Lower leg skin (tissue), 3 donors: ENCODE measurements around the gene COL18A1.

Experiments
- POLR2A ChIP-seq, 2 donors: fragments of 450-650 bp; IDR thresholded peaks; one replicate each; pipeline ENCODE4 v1.6.1; 2016 to 2017; ENCODE audit warnings: antibody characterized with exemption in 2 of 2, mild to moderate bottlenecking in 1 of 2, moderate library complexity in 1 of 2
- TF ChIP-seq, protein P1 (sequence below), 3 donors: fragments of 450-650 bp; IDR thresholded peaks; one replicate each; pipeline ENCODE4 v1.5.1; 2016; ENCODE audit warnings: antibody characterized with exemption in 3 of 3, mild to moderate bottlenecking in 3 of 3, moderate library complexity in 2 of 3

DNA sequence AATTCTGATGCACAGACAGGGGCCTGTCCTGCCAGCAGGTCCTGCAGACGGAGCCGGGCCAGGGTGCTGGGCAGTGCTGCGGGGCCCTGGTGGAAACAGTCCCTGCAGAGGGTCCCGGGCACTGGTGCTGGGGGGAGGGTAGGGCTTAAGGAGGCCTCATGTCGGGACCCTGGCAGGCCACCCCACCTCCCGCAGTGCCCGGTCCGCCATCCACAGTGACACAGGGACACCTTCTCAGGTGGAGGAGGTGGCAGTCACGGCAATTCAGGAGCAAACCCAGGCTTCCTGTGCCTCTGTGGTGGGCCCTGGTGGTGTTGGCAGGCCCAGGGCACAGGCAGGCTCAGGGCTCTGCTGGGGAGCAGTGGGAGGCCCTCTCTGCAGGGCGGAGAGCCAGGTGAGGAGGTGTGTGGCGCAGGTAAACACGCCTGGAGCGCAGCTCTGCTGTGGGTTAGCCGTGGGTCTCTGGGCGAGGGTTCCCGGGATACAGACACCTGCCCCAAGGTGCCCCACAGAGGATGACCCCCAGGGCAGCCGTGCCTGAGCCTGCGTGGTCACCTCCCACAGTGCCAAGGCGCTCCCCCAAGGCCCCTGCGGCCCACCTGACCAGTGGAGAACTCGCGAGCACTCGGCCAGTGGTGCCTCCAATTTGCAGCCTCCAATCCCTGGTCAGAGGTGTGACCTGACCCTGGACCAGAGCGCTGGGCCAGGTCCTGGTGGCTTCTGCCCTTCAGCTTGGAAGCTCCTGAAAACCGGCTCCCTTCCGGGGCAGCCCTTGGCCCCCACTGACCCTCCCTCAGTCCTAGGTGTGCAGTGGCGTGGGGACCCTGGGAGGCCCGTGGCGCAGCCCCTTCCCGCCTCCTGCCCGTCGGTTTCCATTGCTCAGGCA is 19.2 kb downstream of the COL18A1 start:
- TF ChIP-seq, protein P1, sequence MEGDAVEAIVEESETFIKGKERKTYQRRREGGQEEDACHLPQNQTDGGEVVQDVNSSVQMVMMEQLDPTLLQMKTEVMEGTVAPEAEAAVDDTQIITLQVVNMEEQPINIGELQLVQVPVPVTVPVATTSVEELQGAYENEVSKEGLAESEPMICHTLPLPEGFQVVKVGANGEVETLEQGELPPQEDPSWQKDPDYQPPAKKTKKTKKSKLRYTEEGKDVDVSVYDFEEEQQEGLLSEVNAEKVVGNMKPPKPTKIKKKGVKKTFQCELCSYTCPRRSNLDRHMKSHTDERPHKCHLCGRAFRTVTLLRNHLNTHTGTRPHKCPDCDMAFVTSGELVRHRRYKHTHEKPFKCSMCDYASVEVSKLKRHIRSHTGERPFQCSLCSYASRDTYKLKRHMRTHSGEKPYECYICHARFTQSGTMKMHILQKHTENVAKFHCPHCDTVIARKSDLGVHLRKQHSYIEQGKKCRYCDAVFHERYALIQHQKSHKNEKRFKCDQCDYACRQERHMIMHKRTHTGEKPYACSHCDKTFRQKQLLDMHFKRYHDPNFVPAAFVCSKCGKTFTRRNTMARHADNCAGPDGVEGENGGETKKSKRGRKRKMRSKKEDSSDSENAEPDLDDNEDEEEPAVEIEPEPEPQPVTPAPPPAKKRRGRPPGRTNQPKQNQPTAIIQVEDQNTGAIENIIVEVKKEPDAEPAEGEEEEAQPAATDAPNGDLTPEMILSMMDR (IDR thresholded peaks at IDR 0.05), result no peak
- no peak for TF ChIP-seq POLR2A (IDR thresholded peaks at IDR 0.05)
